Peyer's patch (tissue), 4 donors: Measurements from ENCODE around the gene EEF2K. TPM values are rescaled to one million over a fixed set of nuclear protein-coding genes. Genes with fewer than 3 reads are reported as not detected.

Source experiments
- DNase-seq, 3 donors: peaks; one replicate each; pipeline ENCODE4 v3.0.0-alpha.2; 2017 to 2019
- H3K27ac ChIP-seq, 4 donors: fragments of 200-600 bp; sonication (generic); one replicate each; pipeline ENCODE4 v1.5.1; 2016 to 2019
- H3K27me3 ChIP-seq, 2 donors: fragments of 200-600 bp; sonication (generic); one replicate each; pipeline ENCODE4 v1.5.1; 2019
- H3K36me3 ChIP-seq, 3 donors: fragments of 200-600 bp; sonication (generic); one replicate each; pipeline ENCODE4 v1.5.1; 2016 to 2019
- H3K4me1 ChIP-seq, 4 donors: fragments of 200-600 bp; sonication (generic); one replicate each; pipeline ENCODE4 v1.5.1; 2016 to 2019
- H3K4me3 ChIP-seq, 4 donors: fragments of 200-600 bp; sonication (generic); 1 replicate in 3 of 4; 2 replicates in 1 of 4; pipeline ENCODE4 v1.5.1; 2016 to 2019; ENCODE audit warnings: mild to moderate bottlenecking in 1 of 4
- H3K9me3 ChIP-seq, 4 donors: fragments of 200-600 bp; sonication (generic); one replicate each; pipeline ENCODE4 v1.5.1; 2016 to 2019; ENCODE audit warnings: mild to moderate bottlenecking in 1 of 4
- CTCF ChIP-seq, 6 experiments: fragments of 450-650 bp in 4 of 6; fragments of 200-600 bp in 2 of 6; sonication (generic) in 1 of 6; IDR thresholded peaks; one replicate each; pipeline ENCODE4 v1.5.1; 2017 to 2019; ENCODE audit warnings: antibody characterized with exemption in 6 of 6, mild to moderate bottlenecking in 3 of 6, moderate library complexity in 1 of 6
- POLR2A ChIP-seq, 2 donors: fragments of 450-650 bp; IDR thresholded peaks; one replicate each; pipeline ENCODE4 v1.5.1; 2017; ENCODE audit warnings: antibody characterized with exemption in 2 of 2, mild to moderate bottlenecking in 2 of 2, moderate library complexity in 2 of 2
- total RNA-seq, 4 donors: library from RNA; depleted of rRNA; stranded (reverse); fragments of >200 nt; gene quantifications; one replicate each; pipeline ENCODE4 v1.1.0, GENCODE V29; 2016

Gene EEF2K
- total RNA-seq, 4 donors from 2014 or later, result 26.9 to 46.4 (median 36.1) TPM

GRCh38 chr16:22262460-22262859 lies 56.4 kb downstream of the EEF2K start:
- H3K27me3 ChIP-seq, result no peaks in the 10 kb centered on the region
- H3K4me1 ChIP-seq, result no peaks in the 10 kb centered on the region
- no peak for TF ChIP-seq POLR2A (IDR thresholded peaks at IDR 0.05)
- TF ChIP-seq CTCF (IDR thresholded peaks at IDR 0.05), result no peak
- no peak for DNase-seq
- H3K27ac ChIP-seq, result no peak overlapping the region
- H3K9me3 ChIP-seq, result no peaks in the 10 kb centered on the region
- no peak overlapping the region for H3K4me3 ChIP-seq
- H3K36me3 ChIP-seq, result peaks cover 0 to 86% (median 5%) of the 10 kb centered on the region in 3 donors

GRCh38 chr16:22264786-22265185 lies 58.7 kb downstream of the EEF2K start:
- Histone ChIP-seq H3K36me3 (peaks cover 0 to 85% (median 3%) of the 10 kb centered on the region in 3 donors), H3K4me3 (no peak overlapping the region), H3K9me3 (no peaks in the 10 kb centered on the region), H3K4me1 (no peaks in the 10 kb centered on the region), H3K27ac (no peak overlapping the region), H3K27me3 (no peaks in the 10 kb centered on the region)
- TF ChIP-seq CTCF (IDR thresholded peaks at IDR 0.05) (no peak), POLR2A (IDR thresholded peaks at IDR 0.05) (no peak)
- DNase-seq, result no peak

GRCh38 chr16:22265351-22265750 lies 59.3 kb downstream of the EEF2K start:
- Histone ChIP-seq H3K36me3 (peaks cover 0 to 85% (median 1%) of the 10 kb centered on the region in 3 donors), H3K27me3 (no peaks in the 10 kb centered on the region)

GRCh38 chr16:22266546-22266945 lies 60.5 kb downstream of the EEF2K start:
- no peaks in the 10 kb centered on the region for H3K4me1 ChIP-seq
- H3K27ac ChIP-seq, result no peak overlapping the region
- peaks cover 0 to 83% (median 0%) of the 10 kb centered on the region in 3 donors for H3K36me3 ChIP-seq

More at GRCh38 chr16:22265351-22265750, 59.3 kb downstream of the EEF2K start:
- no peak overlapping the region for H3K27ac ChIP-seq
- no peak for TF ChIP-seq POLR2A (IDR thresholded peaks at IDR 0.05)
- TF ChIP-seq CTCF (IDR thresholded peaks at IDR 0.05), result no peak
- no peak overlapping the region for H3K4me3 ChIP-seq
- no peaks in the 10 kb centered on the region for H3K9me3 ChIP-seq
- no peaks in the 10 kb centered on the region for H3K4me1 ChIP-seq
- no peak for DNase-seq

GRCh38 chr16:22267764-22268163 lies 61.7 kb downstream of the EEF2K start:
- no peak overlapping the region for H3K27ac ChIP-seq
- H3K27me3 ChIP-seq, result no peaks in the 10 kb centered on the region
- no peaks in the 10 kb centered on the region for H3K9me3 ChIP-seq
- H3K36me3 ChIP-seq, result peaks cover 0 to 82% (median 0%) of the 10 kb centered on the region in 3 donors
- TF ChIP-seq CTCF (IDR thresholded peaks at IDR 0.05) (no peak), POLR2A (IDR thresholded peaks at IDR 0.05) (no peak)
- no peaks in the 10 kb centered on the region for H3K4me1 ChIP-seq
- no peak overlapping the region for H3K4me3 ChIP-seq
- DNase-seq, result no peak

More at GRCh38 chr16:22266546-22266945, 60.5 kb downstream of the EEF2K start:
- Histone ChIP-seq H3K27me3 (no peaks in the 10 kb centered on the region), H3K4me3 (no peak overlapping the region), H3K9me3 (no peaks in the 10 kb centered on the region)
- TF ChIP-seq POLR2A (IDR thresholded peaks at IDR 0.05) (no peak), CTCF (IDR thresholded peaks at IDR 0.05) (no peak)
- no peak for DNase-seq

- TF ChIP-seq CTCF (IDR thresholded peaks at IDR 0.05) (no peak), POLR2A (IDR thresholded peaks at IDR 0.05) (no peak)
- Histone ChIP-seq H3K4me3 (no peak overlapping the region), H3K27ac (no peak overlapping the region), H3K36me3 (peaks cover 0 to 91% (median 0%) of the 10 kb centered on the region in 3 donors), H3K9me3 (no peaks in the 10 kb centered on the region), H3K4me1 (no peaks in the 10 kb centered on the region), H3K27me3 (no peaks in the 10 kb centered on the region)
- DNase-seq, result no peak
These were observed 64.4 kb downstream of the EEF2K start for GRCh38 chr16:22270525-22270924.
